GM12892 (cell line): Measurements from ENCODE around the gene SPESP1.

Experiments used
- POLR2A ChIP-seq: IDR thresholded peaks from 2 replicates; pipeline ENCODE4 v1.6.1; 2011; ENCODE audit warnings: low read depth, low read length, control low read depth
- TAF1 ChIP-seq: IDR thresholded peaks from 2 replicates; pipeline ENCODE4 v1.6.1; 2011; ENCODE audit warnings: low read depth, mild to moderate bottlenecking, control low read depth, low read length, borderline replicate concordance

- TF ChIP-seq POLR2A (no peak), TAF1 (no peak)
Measured at GRCh38 chr15:68934341-68934740, 4.0 kb downstream of the SPESP1 start.
